OCI-LY3 (cell line): ENCODE results near the gene PSMA1.

Experiments
- EZH2phosphoT487 ChIP-seq: fragments of 200-600 bp; shearing (Covaris generic); IDR thresholded peaks from 2 replicates; pipeline ENCODE4 v1.6.1; 2018; ENCODE audit warnings: antibody characterized with exemption, mixed run types, low read depth
- TF ChIP-seq, protein P1 (sequence below): fragments of 200-600, 300-600 bp; sonication (generic); IDR thresholded peaks from 2 replicates; pipeline ENCODE4 v1.5.1; 2014; ENCODE audit warnings: antibody characterized with exemption, low read length, low read depth

DNA sequence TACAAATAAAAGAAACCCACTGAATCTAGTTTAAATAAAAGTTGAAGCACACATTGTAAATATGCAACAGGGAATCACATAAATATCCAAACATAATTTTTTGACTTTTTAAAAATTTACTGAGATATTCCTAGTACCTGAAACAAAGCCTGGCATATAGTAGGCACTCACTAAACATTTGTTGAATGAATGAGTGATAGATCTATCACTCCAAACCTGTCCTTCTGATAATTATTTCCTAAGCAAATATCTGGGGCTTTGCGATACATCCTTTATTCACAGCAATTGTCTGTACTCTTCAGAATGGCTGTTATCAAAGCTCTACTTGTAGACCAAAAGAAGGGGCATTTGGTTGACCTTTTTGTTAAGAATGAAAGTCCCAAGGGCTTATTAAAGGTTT is 2.6 kb upstream of the PSMA1 start:
- TF ChIP-seq, protein P1, sequence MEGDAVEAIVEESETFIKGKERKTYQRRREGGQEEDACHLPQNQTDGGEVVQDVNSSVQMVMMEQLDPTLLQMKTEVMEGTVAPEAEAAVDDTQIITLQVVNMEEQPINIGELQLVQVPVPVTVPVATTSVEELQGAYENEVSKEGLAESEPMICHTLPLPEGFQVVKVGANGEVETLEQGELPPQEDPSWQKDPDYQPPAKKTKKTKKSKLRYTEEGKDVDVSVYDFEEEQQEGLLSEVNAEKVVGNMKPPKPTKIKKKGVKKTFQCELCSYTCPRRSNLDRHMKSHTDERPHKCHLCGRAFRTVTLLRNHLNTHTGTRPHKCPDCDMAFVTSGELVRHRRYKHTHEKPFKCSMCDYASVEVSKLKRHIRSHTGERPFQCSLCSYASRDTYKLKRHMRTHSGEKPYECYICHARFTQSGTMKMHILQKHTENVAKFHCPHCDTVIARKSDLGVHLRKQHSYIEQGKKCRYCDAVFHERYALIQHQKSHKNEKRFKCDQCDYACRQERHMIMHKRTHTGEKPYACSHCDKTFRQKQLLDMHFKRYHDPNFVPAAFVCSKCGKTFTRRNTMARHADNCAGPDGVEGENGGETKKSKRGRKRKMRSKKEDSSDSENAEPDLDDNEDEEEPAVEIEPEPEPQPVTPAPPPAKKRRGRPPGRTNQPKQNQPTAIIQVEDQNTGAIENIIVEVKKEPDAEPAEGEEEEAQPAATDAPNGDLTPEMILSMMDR, result no peak
- TF ChIP-seq EZH2phosphoT487, result no peak
